KMS-11 (cell line): Measurements from ENCODE around the gene ZNF786.

Experiments used
- H2AFZ ChIP-seq: fragments of 200-600 bp; sonication (generic); 2 replicates; pipeline ENCODE4 v1.6.1; 2016; ENCODE audit warnings: antibody characterized with exemption, mixed run types, low read depth
- H3K27ac ChIP-seq: fragments of 200-600 bp; sonication (generic); 2 replicates; pipeline ENCODE4 v1.6.1; 2016; ENCODE audit warnings: mild to moderate bottlenecking, mixed run types
- H3K27me3 ChIP-seq: fragments of 200-600 bp; sonication (generic); 2 replicates; pipeline ENCODE4 v1.6.1; 2017; ENCODE audit warnings: mild to moderate bottlenecking, low read depth, mixed run types, moderate library complexity; ENCODE audit not compliant: insufficient read depth
- H3K36me3 ChIP-seq: fragments of 200-600 bp; sonication (generic); 2 replicates; pipeline ENCODE4 v1.6.1; 2017; ENCODE audit warnings: mild to moderate bottlenecking, mixed run types; ENCODE audit not compliant: insufficient read depth
- H3K4me1 ChIP-seq: fragments of 200-600 bp; sonication (generic); 2 replicates; pipeline ENCODE4 v1.6.1; 2016; ENCODE audit warnings: mild to moderate bottlenecking, low read depth, mixed run types; ENCODE audit not compliant: poor library complexity, severe bottlenecking
- H3K4me2 ChIP-seq: fragments of 200-600 bp; sonication (generic); 2 replicates; pipeline ENCODE4 v1.7.0; 2016; ENCODE audit warnings: mild to moderate bottlenecking, mixed run types
- H3K4me3 ChIP-seq: fragments of 200-600 bp; sonication (generic); IDR thresholded peaks from 2 replicates; pipeline ENCODE4 v1.6.1; 2017; ENCODE audit warnings: low read depth, low read length, mixed read lengths; ENCODE audit not compliant: insufficient read depth
- H3K79me2 ChIP-seq: fragments of 200-600 bp; sonication (generic); 2 replicates; pipeline ENCODE4 v1.6.1; 2016; ENCODE audit warnings: low read depth, mixed run types; ENCODE audit not compliant: insufficient read depth
- H3K9ac ChIP-seq: fragments of 200-600 bp; sonication (generic); 2 replicates; pipeline ENCODE4 v1.6.1; 2016; ENCODE audit warnings: mild to moderate bottlenecking, mixed run types
- H4K20me1 ChIP-seq: fragments of 200-600 bp; sonication (generic); 2 replicates; pipeline ENCODE4 v1.6.1; 2016; ENCODE audit warnings: mild to moderate bottlenecking, mixed run types; ENCODE audit not compliant: insufficient read depth
- TF ChIP-seq, protein P1 (sequence below): fragments of 200-600 bp; sonication (generic); conservative IDR thresholded peaks from 2 replicates; pipeline ENCODE4 v1.6.1; 2017; ENCODE audit warnings: low read depth, mild to moderate bottlenecking, antibody characterized with exemption, low read length, moderate library complexity, mixed read lengths

The ZNF786 gene

DNA sequence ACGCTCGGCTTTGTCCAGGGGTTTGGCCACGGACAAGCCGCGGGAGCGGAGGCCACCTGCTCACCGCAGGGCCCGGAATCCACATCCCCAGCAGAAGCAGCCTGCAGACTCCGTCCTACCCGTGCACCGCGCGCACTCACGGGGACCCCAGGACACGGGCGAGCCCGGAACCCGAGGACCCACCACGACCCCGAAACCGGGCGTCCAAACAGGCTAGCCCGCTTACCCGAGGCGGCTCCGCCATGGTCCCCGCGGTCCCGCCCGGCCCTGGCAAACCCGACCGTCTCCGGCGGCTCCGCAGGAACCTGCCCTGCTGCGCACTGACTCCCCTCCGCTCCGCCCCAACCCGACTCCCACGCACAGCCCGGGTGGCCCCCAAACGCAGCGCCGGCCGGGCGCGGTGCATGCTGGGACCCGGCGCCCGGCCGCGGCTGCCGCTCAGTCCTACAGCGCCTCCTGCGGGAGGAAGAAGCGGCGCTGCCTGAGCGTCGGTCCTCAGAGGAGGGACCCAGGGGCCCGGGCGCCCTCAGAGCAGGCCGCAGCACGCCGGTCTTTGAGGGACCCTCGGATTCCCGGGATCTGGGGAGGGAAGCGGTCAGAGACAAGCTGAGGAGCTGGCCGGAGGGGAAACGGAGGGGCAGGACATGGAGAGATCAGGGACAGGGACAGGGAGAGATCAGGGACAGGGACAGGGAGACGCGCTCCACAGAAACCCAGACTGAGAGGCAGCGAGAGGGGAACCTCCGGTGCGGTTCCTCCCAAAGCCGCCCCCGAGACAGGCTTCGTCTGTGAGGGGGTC, at the start of gene ZNF786:
Gene ZNF786 (minus strand): TSS at position 322 of the 799 bp plus-strand sequence. CDS start 78 bp downstream, at position 244.
- H2AFZ ChIP-seq, result peak within 1 kb of the TSS; percentile 98
- H3K4me1 ChIP-seq, result peaks cover 11% of the 10 kb centered on the region
- peaks cover 26% of the 10 kb centered on the region for H3K79me2 ChIP-seq
- H3K9ac ChIP-seq, result peak within 1 kb of the TSS; percentile 82
- no peaks in the 10 kb centered on the region for H3K36me3 ChIP-seq
- peak within 1 kb of the TSS; percentile 54 for H3K4me2 ChIP-seq
- peak within 1 kb of the TSS; percentile 83 for H3K27ac ChIP-seq
- TF ChIP-seq, protein P1, sequence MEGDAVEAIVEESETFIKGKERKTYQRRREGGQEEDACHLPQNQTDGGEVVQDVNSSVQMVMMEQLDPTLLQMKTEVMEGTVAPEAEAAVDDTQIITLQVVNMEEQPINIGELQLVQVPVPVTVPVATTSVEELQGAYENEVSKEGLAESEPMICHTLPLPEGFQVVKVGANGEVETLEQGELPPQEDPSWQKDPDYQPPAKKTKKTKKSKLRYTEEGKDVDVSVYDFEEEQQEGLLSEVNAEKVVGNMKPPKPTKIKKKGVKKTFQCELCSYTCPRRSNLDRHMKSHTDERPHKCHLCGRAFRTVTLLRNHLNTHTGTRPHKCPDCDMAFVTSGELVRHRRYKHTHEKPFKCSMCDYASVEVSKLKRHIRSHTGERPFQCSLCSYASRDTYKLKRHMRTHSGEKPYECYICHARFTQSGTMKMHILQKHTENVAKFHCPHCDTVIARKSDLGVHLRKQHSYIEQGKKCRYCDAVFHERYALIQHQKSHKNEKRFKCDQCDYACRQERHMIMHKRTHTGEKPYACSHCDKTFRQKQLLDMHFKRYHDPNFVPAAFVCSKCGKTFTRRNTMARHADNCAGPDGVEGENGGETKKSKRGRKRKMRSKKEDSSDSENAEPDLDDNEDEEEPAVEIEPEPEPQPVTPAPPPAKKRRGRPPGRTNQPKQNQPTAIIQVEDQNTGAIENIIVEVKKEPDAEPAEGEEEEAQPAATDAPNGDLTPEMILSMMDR, result peak; percentile 92
- no peaks in the 10 kb centered on the region for H3K27me3 ChIP-seq
- no peaks in the 10 kb centered on the region for H4K20me1 ChIP-seq
- no peak within 1 kb of the TSS for H3K4me3 ChIP-seq

- Histone ChIP-seq H3K4me2 (no peak overlapping the region), H3K27me3 (no peaks in the 10 kb centered on the region), H2AFZ (no peak overlapping the region), H3K27ac (no peak overlapping the region), H4K20me1 (no peaks in the 10 kb centered on the region), H3K9ac (no peak overlapping the region), H3K4me1 (no peaks in the 10 kb centered on the region), H3K79me2 (no peaks in the 10 kb centered on the region), H3K4me3 (no peak overlapping the region), H3K36me3 (no peaks in the 10 kb centered on the region)
- TF ChIP-seq, protein P1, result no peak
Observed at GRCh38 chr7:149136118-149136517, 45.6 kb upstream of the ZNF786 start.

DNA sequence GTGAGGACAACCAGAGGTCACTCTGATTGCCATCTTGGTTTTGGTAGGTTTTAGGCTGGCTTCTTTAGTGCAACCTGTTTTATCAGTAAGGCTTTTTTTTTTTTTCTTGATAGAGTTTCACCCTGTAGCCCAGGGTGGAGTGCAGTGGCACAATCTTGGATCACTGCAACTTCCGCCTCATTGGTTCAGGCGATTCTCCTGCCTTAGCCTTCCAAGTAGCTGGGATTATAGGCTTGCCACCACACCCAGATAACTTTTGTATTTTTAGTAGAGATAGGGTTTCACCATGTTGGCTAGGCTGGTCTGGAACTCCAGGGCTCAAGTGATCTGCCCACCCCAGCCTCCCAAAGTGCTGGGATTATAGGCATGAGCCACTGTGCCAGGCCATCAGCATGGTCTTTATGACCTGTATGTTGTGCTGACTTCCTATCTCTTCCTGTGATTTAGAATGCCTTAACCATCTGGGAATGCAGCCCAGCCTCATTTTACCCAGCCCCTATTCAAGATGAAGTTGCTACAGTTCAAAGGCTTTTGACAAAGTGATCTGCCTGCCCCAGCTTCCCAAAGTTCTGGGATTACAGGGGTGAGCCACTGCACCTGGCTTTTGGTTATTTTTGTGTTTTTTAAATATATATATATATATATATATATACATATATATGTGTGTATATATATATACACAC, 42.7 kb upstream of the ZNF786 start:
- H3K4me3 ChIP-seq, result no peak overlapping the region
- TF ChIP-seq, protein P1, result no peak
- H3K36me3 ChIP-seq, result no peaks in the 10 kb centered on the region
- no peak overlapping the region for H3K27ac ChIP-seq
- H2AFZ ChIP-seq, result no peak overlapping the region
- no peak overlapping the region for H3K9ac ChIP-seq
- H3K4me2 ChIP-seq, result no peak overlapping the region
- 0 out of 2 replicates have a peak, but pooled peaks cover 3% of the 10 kb centered on the region for H3K79me2 ChIP-seq
- H4K20me1 ChIP-seq, result no peaks in the 10 kb centered on the region
- no peaks in the 10 kb centered on the region for H3K27me3 ChIP-seq
- H3K4me1 ChIP-seq, result peaks cover 3% of the 10 kb centered on the region

DNA sequence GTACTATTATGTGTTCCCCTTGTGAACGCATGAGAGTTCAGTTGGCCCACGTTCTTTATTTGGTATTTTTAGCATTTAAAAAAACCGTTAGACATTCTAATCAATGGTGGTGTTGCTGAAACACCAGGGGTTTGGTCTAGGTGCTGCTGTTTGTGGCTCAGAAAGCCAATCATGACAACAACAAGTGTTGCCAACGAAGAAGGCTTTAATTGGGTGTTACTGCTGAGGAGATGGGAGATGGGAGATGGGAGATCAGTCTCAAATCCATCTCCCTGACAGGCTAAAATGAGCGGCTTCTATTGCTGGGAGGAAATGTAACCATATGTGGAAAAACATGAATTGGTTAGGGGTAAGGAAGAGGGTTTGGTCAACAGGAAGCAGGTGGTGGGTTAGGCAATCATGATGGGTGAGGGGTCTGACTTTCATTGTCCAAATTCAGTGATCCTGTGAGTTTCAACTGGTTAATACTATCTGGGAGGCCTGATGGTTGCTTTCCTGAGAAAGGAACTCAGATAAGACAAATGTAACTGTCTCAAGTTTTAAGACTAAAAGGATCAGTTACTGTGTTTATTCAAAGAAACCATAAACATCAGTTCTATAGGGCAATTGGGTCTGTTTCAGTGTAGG, 40.2 kb upstream of the ZNF786 start:
- H3K36me3 ChIP-seq, result no peaks in the 10 kb centered on the region
- no peak overlapping the region for H2AFZ ChIP-seq
- peaks cover 7% of the 10 kb centered on the region for H3K4me1 ChIP-seq
- no peak overlapping the region for H3K9ac ChIP-seq
- no peaks in the 10 kb centered on the region for H3K27me3 ChIP-seq
- H3K4me3 ChIP-seq, result no peak overlapping the region
- H3K79me2 ChIP-seq, result peaks cover 5% of the 10 kb centered on the region; the same call in 1 of the 2 replicates
- H4K20me1 ChIP-seq, result no peaks in the 10 kb centered on the region
- no peak overlapping the region for H3K27ac ChIP-seq
- TF ChIP-seq, protein P1, result no peak
- no peak overlapping the region for H3K4me2 ChIP-seq
